ENCODE measurements around the gene RNASEH2B. TPM values are rescaled to one million over a fixed set of nuclear protein-coding genes. Genes with fewer than 3 reads are reported as not detected.

Gene RNASEH2B
- total and polyA plus RNA-seq, 2 of the 13 experiments (the other 11 are each of a cell fraction or from before 2014, with no cell fraction given) = 17.2 to 55.4 TPM

DNA sequence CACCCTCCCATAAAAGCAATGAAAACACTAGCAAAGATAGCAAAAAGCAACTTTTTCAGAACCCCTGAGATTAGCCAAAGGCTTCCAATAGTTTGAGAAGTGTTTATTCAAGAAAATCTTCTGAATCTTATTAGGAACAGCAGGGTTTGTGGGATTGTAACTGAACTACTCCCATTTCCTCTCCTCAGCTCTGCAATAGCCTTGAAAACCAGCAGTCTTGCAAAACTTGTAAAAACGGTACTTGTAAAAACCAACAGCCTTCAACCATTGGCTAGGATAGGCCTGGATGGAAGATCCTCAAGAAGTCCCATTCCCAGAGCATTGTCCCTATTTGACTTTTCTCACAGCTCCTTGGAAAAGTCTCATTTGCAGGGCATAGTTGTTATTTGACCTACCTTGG lies 12.1 kb downstream of the RNASEH2B start:
- intact Hi-C loops (cut with micrococcal nuclease; ENCODE audit: unreplicated experiment) (no loop called here), in situ Hi-C loops (cut with HindIII; ENCODE audit: extremely low pct_ligation_motif_present, low pct_unique_long_range_greater_than_20kb) (loop anchor here (25.0 kb wide), 1 partner anchor 1259 kb away; no protein-coding TSS in a partner anchor)
- no peaks in the 10 kb centered on the region for H4K20me1 ChIP-seq (ENCODE audit: insufficient read depth, low read length)
- no peak overlapping the region for H3K27ac ChIP-seq (ENCODE audit: extremely low read length, insufficient read depth, low read length)
- ATAC-seq (no peak), FAIRE-seq (no peak), DNase-seq (ENCODE audit: low spot score) (no peak)
- H3K4me2 ChIP-seq (ENCODE audit: low read depth, low read length) = no peak overlapping the region
- peaks cover 0 to 1% of the 10 kb centered on the region in 2 experiments; a peak in 1 of 5 replicates for H3K36me3 ChIP-seq (replicated peaks in 1 of 2; ENCODE audit: control insufficient read depth in 1 of 2, insufficient read depth in 2 of 2, low read length in 2 of 2)
- ChIA-PET POLR2A (no interaction called here), CTCF (ENCODE audit: low intra/inter-chr PET ratio, low total read pairs) (no interaction called here)
- H3K79me2 ChIP-seq (ENCODE audit: insufficient read depth, low read length) = peaks cover 8% of the 10 kb centered on the region
- no peaks in the 10 kb centered on the region for H3K4me1 ChIP-seq (ENCODE audit: insufficient read depth, low read length)
- peaks cover 32% of the 10 kb centered on the region for H3K9me3 ChIP-seq (ENCODE audit: low read length)
- BruUV-seq (replicated peaks) = no TSS peak
- 91% methylated on average over 1 of the region's 1 CpG for WGBS (ENCODE audit: low lambda C conversion rate)
- H3K9ac ChIP-seq (ENCODE audit: insufficient read depth, low read depth, low read length) = no peak overlapping the region
- H2AFZ ChIP-seq (ENCODE audit: low read length) = no peak overlapping the region
- no peak for TF ChIP-seq GATAD1 (CRISPR knock-in tag; IDR thresholded peaks at IDR 0.05)
- no peak for TF ChIP-seq SIN3B (IDR thresholded peaks at IDR 0.05; ENCODE audit: low read length)
- no peak for TF ChIP-seq HMG20B (CRISPR knock-in tag; conservative IDR thresholded peaks at IDR 0.05)
- TF ChIP-seq SRSF4 (IDR thresholded peaks at IDR 0.05; ENCODE audit: low read depth, low read length, poor library complexity, severe bottlenecking) = no peak
- TF ChIP-seq HNRNPK (IDR thresholded peaks at IDR 0.05; ENCODE audit: low read depth, low read length, poor library complexity, severe bottlenecking) = no peak
- TF ChIP-seq ELF3 (CRISPR knock-in tag; IDR thresholded peaks at IDR 0.05) = no peak
- TF ChIP-seq BCL6 (CRISPR knock-in tag; IDR thresholded peaks at IDR 0.05) = no peak
- TF ChIP-seq ZNF558 (CRISPR knock-in tag; IDR thresholded peaks at IDR 0.05; ENCODE audit: borderline replicate concordance) = no peak
- TF ChIP-seq TCF7L2 (IDR thresholded peaks at IDR 0.05; ENCODE audit: low read depth, low read length) = no peak
- TF ChIP-seq, protein P1, sequence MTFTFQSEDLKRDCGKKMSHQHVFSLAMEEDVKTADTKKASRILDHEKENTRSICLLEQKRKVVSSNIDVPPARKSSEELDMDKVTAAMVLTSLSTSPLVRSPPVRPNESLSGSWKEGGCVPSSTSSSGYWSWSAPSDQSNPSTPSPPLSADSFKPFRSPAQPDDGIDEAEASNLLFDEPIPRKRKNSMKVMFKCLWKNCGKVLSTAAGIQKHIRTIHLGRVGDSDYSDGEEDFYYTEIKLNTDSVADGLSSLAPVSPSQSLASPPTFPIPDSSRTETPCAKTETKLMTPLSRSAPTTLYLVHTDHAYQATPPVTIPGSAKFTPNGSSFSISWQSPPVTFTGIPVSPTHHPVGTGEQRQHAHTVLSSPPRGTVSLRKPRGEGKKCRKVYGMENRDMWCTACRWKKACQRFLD (CRISPR knock-in tag; IDR thresholded peaks at IDR 0.05; ENCODE audit: borderline replicate concordance) = no peak
- TF ChIP-seq MLXIP (CRISPR knock-in tag; IDR thresholded peaks at IDR 0.05; ENCODE audit: borderline replicate concordance) = no peak
- no peak for TF ChIP-seq SMARCE1 (IDR thresholded peaks at IDR 0.05; ENCODE audit: borderline replicate concordance)
- TF ChIP-seq FOXK1 (CRISPR knock-in tag; IDR thresholded peaks at IDR 0.05; ENCODE audit: borderline replicate concordance, low read depth) = no peak
- no peak for TF ChIP-seq RFXAP (CRISPR knock-in tag; IDR thresholded peaks at IDR 0.05; ENCODE audit: borderline replicate concordance)
- TF ChIP-seq, protein P2, sequence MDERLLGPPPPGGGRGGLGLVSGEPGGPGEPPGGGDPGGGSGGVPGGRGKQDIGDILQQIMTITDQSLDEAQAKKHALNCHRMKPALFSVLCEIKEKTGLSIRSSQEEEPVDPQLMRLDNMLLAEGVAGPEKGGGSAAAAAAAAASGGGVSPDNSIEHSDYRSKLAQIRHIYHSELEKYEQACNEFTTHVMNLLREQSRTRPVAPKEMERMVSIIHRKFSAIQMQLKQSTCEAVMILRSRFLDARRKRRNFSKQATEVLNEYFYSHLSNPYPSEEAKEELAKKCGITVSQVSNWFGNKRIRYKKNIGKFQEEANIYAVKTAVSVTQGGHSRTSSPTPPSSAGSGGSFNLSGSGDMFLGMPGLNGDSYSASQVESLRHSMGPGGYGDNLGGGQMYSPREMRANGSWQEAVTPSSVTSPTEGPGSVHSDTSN (CRISPR knock-in tag; IDR thresholded peaks at IDR 0.05) = no peak
- TF ChIP-seq RBM39 (IDR thresholded peaks at IDR 0.05; ENCODE audit: low read depth, low read length, poor library complexity, severe bottlenecking) = no peak
- TF ChIP-seq FOXA1 (IDR thresholded peaks at IDR 0.05) = no peak
- TF ChIP-seq FOXA1 (CRISPR knock-in tag; IDR thresholded peaks at IDR 0.05) = no peak
- TF ChIP-seq ZNF737 (CRISPR knock-in tag; IDR thresholded peaks at IDR 0.05; ENCODE audit: borderline replicate concordance) = no peak
- no peaks in the 10 kb centered on the region for H3K27me3 ChIP-seq (ENCODE audit: control insufficient read depth in 1 of 2, insufficient read depth in 2 of 2, low read length in 2 of 2)
- H3K4me3 ChIP-seq (replicated peaks in 1 of 3; ENCODE audit: insufficient read depth in 1 of 3, low read depth in 2 of 3, low read length in 3 of 3) = no peak overlapping the region
